MM.1S (cell line): ENCODE measurements around the gene KRT37.

ENCODE experiments used
- CTCF ChIP-seq: fragments of 300-600 bp; sonication (generic); IDR thresholded peaks from 2 replicates; pipeline ENCODE4 v1.5.1; 2016; ENCODE audit warnings: antibody characterized with exemption, low read length, mixed read lengths
- EZH2phosphoT487 ChIP-seq: fragments of 300-600 bp; sonication (generic); IDR thresholded peaks from 2 replicates; pipeline ENCODE4 v1.6.1; 2018; ENCODE audit warnings: antibody characterized with exemption, low read length

GRCh38 chr17:41463746-41464145, 39.4 kb upstream of the KRT37 start:
- TF ChIP-seq CTCF (no peak), EZH2phosphoT487 (no peak)
